ENCODE measurements around the gene ZSWIM4.
A peak's percentile ranks its signal among the peaks of the same experiment; 100 is the strongest.

The ZSWIM4 gene

GRCh38 chr19:13838435-13839129, 43.3 kb downstream of the ZSWIM4 start:
- peak overlapping the region; percentile 93 for H3K4me3 ChIP-seq (ENCODE audit: low read depth, low read length)

GRCh38 chr19:13839130-13839937, 44.1 kb downstream of the ZSWIM4 start:
- H3K4me3 ChIP-seq (ENCODE audit: low read depth, low read length) = peak overlapping the region; percentile 93

More at GRCh38 chr19:13838435-13839129, 43.3 kb downstream of the ZSWIM4 start:
- no peak for TF ChIP-seq CTCF (IDR thresholded peaks at IDR 0.05; ENCODE audit: low read depth, low read length)

GRCh38 chr19:13839938-13840304, 44.7 kb downstream of the ZSWIM4 start:
- TF ChIP-seq CTCF (IDR thresholded peaks at IDR 0.05; ENCODE audit: low read depth, low read length) = no peak
- H3K4me3 ChIP-seq (ENCODE audit: low read depth, low read length) = peak overlapping the region; percentile 93

More at GRCh38 chr19:13839130-13839937, 44.1 kb downstream of the ZSWIM4 start:
- TF ChIP-seq CTCF (IDR thresholded peaks at IDR 0.05; ENCODE audit: low read depth, low read length) = no peak

GRCh38 chr19:13840305-13841085, 45.3 kb downstream of the ZSWIM4 start:
- peak overlapping the region; percentile 93 for H3K4me3 ChIP-seq (ENCODE audit: low read depth, low read length)
- TF ChIP-seq CTCF (IDR thresholded peaks at IDR 0.05; ENCODE audit: low read depth, low read length) = no peak

GRCh38 chr19:13841086-13841961, 46.1 kb downstream of the ZSWIM4 start:
- no peak for TF ChIP-seq CTCF (IDR thresholded peaks at IDR 0.05; ENCODE audit: low read depth, low read length)
- peak overlapping the region; percentile 93 for H3K4me3 ChIP-seq (ENCODE audit: low read depth, low read length)

GRCh38 chr19:13841962-13842290, 46.7 kb downstream of the ZSWIM4 start:
- H3K4me3 ChIP-seq (ENCODE audit: low read depth, low read length) = peak overlapping the region; percentile 93
- TF ChIP-seq CTCF (IDR thresholded peaks at IDR 0.05; ENCODE audit: low read depth, low read length) = no peak

Measured in WI38 (cell line).